AG04449 (cell line): ENCODE results near the gene GRID1.

Source experiments
- CTCF ChIA-PET: fragments of 350-600 bp; formaldehyde crosslinking; extraction: SDS; loops from one replicate; lab custom pipeline; 2021; ENCODE audit warnings: antibody characterized with exemption; lab: Yijun Ruan, JAX
- POLR2A ChIA-PET: fragments of 400-600, 350-600 bp; formaldehyde crosslinking; extraction: SDS; loops from one replicate; lab custom pipeline; 2020; ENCODE audit warnings: antibody characterized with exemption, inconsistent platforms; lab: Yijun Ruan, JAX
- DNase-seq: peaks from one replicate; pipeline ENCODE4 v3.0.0-alpha.2; 2010; ENCODE audit warnings: low read depth, low spot score
- H3K4me3 ChIP-seq: 2 replicates; pipeline ENCODE4 v1.5.1; 2011; ENCODE audit warnings: low read depth, mild to moderate bottlenecking, control low read depth, low read length
- CTCF ChIP-seq: IDR thresholded peaks from one replicate; pipeline ENCODE4 v1.5.1; 2011; ENCODE audit warnings: mild to moderate bottlenecking, moderate library complexity, low read length, control low read depth, inconsistent platforms; ENCODE audit not compliant: insufficient read depth; ENCODE audit errors: missing control alignments

Gene GRID1

GRCh38 chr10:86316990-86317389 is 49.6 kb downstream of the GRID1 start:
- POLR2A ChIA-PET: no interaction called here
- DNase-seq: no peak
- no peak overlapping the region for H3K4me3 ChIP-seq
- TF ChIP-seq CTCF: no peak
- CTCF ChIA-PET: no interaction called here

DNA sequence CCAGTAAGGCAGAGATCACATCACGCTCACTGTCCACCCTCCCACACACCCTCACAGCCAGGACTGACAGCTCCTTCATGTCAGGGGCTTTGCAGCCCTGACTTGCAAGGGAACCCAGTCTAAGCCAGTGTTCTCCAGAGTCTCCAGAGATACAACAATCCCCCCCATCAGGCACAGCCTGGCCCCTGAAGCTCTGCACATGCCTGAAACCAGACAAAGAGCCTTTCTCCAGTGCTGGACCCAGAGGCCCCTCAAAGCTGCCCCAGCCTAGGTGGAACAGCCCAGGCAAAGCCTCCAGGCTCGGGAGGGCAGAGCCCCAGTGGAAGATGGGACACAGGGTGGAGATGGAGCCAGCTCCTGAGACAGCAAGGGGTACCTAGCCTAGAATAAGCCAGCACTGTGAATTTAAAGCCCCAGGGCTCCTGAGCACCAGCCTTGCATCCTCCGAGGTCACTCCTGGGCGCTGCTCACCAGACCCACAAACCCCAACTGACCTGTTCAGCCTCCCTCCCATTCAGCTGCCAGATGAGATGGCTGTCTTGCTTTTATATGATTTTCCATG is 50.2 kb downstream of the GRID1 start:
- CTCF ChIA-PET: no interaction called here
- no peak overlapping the region for H3K4me3 ChIP-seq
- POLR2A ChIA-PET: no interaction called here
- DNase-seq: no peak
- TF ChIP-seq CTCF: no peak

GRCh38 chr10:86315549-86315942 is 51.0 kb downstream of the GRID1 start:
- ChIA-PET POLR2A (no interaction called here), CTCF (no interaction called here)

DNA sequence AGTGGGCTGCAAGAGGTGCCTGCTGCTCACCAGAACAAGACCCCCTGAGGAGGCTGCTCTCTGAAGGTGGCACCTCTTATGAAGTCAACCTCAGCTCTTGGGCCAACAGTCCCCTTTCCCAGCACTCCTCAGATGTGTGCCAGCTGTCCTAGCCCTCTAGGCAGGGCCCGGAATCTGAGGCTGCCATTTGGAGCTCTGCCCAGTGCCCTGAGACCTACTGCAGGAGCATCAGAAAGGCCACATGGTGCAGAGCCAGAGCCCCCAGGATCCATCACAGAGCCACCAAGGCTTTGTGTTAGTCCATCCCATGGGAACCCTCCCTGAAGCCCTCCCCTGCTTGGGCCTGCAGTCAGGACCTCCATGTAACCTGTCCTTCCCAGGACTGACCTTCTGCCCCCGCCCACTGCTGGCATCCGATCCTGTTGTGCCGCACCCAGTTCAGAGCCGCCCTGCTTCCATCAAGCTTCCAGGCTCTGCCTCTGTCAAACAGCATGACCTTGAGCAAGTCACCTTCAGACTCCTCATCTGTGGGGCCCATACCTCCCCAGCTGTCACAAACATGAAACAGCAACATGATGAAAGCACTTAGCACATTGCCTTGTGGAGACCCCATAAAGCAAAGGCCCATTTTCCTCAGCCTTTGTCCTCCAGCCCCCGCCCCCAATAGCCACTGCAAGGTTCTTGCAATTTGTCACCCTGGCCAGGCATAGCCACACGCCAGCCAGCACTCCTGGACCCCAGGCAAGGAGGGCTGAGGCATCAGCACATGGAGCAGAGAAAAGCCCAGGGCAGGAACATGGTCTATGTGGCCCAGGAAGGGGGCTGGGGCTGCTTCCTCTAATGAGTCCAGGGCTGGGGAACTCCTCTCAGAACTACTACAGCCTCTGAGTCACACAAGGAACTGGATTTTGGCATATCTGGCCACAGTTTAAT is 51.7 kb downstream of the GRID1 start:
- no peak for TF ChIP-seq CTCF
- H3K4me3 ChIP-seq: no peak overlapping the region
- CTCF ChIA-PET: no interaction called here
- no peak for DNase-seq
- POLR2A ChIA-PET: no interaction called here

More at GRCh38 chr10:86315549-86315942, 51.0 kb downstream of the GRID1 start:
- no peak for DNase-seq
- H3K4me3 ChIP-seq: no peak overlapping the region
- TF ChIP-seq CTCF: no peak

GRCh38 chr10:86313621-86314041 is 53.0 kb downstream of the GRID1 start:
- no peak for TF ChIP-seq CTCF
- H3K4me3 ChIP-seq: no peak overlapping the region
- no peak for DNase-seq
- POLR2A ChIA-PET: no interaction called here
- CTCF ChIA-PET: no interaction called here

- TF ChIP-seq CTCF: no peak
- H3K4me3 ChIP-seq: no peak overlapping the region
- POLR2A ChIA-PET: no interaction called here
- no peak for DNase-seq
- CTCF ChIA-PET: no interaction called here
Observed at GRCh38 chr10:86312701-86313270, 53.8 kb downstream of the GRID1 start.
